Hepatocyte (in vitro differentiated cells): ENCODE results near the gene ZNF334. TPM values are rescaled to one million over a fixed set of nuclear protein-coding genes. Genes with fewer than 3 reads are reported as not detected.

Source experiments
- DNase-seq: peaks from one replicate; pipeline ENCODE4 v3.0.0-alpha.2; 2016; ENCODE audit warnings: low spot score
- H2AFZ ChIP-seq: fragments of 200-600 bp; sonication (generic); 2 replicates; pipeline ENCODE4 v1.6.0; 2016; ENCODE audit warnings: antibody characterized with exemption, mild to moderate bottlenecking
- H3K27ac ChIP-seq: fragments of 200-600 bp; sonication (generic); 2 replicates; pipeline ENCODE4 v1.5.1; 2016; ENCODE audit warnings: mild to moderate bottlenecking
- H3K27me3 ChIP-seq: fragments of 200-600 bp; sonication (generic); 2 replicates; pipeline ENCODE4 v1.6.1; 2016
- H3K36me3 ChIP-seq: fragments of 200-600 bp; sonication (generic); replicated peaks from 2 replicates; pipeline ENCODE4 v1.5.1; 2016; ENCODE audit warnings: low read depth; ENCODE audit not compliant: insufficient read depth
- H3K4me1 ChIP-seq: fragments of 200-600 bp; sonication (generic); 2 replicates; pipeline ENCODE4 v1.5.1; 2016; ENCODE audit warnings: mild to moderate bottlenecking, moderate library complexity; ENCODE audit not compliant: insufficient read depth
- H3K4me2 ChIP-seq: fragments of 200-600 bp; sonication (generic); 2 replicates; pipeline ENCODE4 v1.6.0; 2016
- H3K4me3 ChIP-seq: fragments of 200-600 bp; sonication (generic); 2 replicates; pipeline ENCODE4 v1.5.1; 2016; ENCODE audit warnings: mild to moderate bottlenecking
- H3K79me2 ChIP-seq: fragments of 200-600 bp; sonication (generic); 2 replicates; pipeline ENCODE4 v1.6.0; 2017; ENCODE audit warnings: mild to moderate bottlenecking
- H3K9me2 ChIP-seq: fragments of 200-600 bp; sonication (generic); replicated peaks from 2 replicates; pipeline ENCODE4 v1.6.0; 2017; ENCODE audit warnings: mild to moderate bottlenecking; ENCODE audit not compliant: insufficient read depth
- H3K9me3 ChIP-seq: fragments of 200-600 bp; sonication (generic); 2 replicates; pipeline ENCODE4 v1.5.1; 2016; ENCODE audit warnings: low read depth, mild to moderate bottlenecking
- H4K20me1 ChIP-seq: fragments of 200-600 bp; sonication (generic); 2 replicates; pipeline ENCODE4 v1.6.0; 2016; ENCODE audit warnings: mild to moderate bottlenecking; ENCODE audit not compliant: insufficient read depth, poor library complexity, severe bottlenecking
- EZH2 ChIP-seq: fragments of 200-600 bp; sonication (generic); IDR thresholded peaks from 2 replicates; pipeline ENCODE4 v1.6.1; 2016; ENCODE audit warnings: antibody characterized with exemption, mild to moderate bottlenecking, borderline replicate concordance
- EZH2phosphoT487 ChIP-seq: fragments of 200-600 bp; sonication (generic); IDR thresholded peaks from one replicate; pipeline ENCODE4 v1.6.1; 2018; ENCODE audit warnings: antibody characterized with exemption, mild to moderate bottlenecking, low read depth, moderate library complexity; ENCODE audit not compliant: unreplicated experiment, severe bottlenecking
- WGBS: methylation state at CpG from one replicate; pipeline ENCODE4 v1.1.6; 2016; ENCODE audit warnings: low lambda C conversion rate; ENCODE audit errors: missing lambda C conversion rate; 5-methylcytosine and 5-hydroxymethylcytosine counted together
- polyA plus RNA-seq: library from polyadenylated mRNA; unstranded; fragments of >200 nt; fragmentation: Nextera tagmentation; extraction: Ambion mirVana; gene quantifications from 2 replicates; pipeline ENCODE4 v1.2.1, GENCODE V29; 2016
- total RNA-seq: library from RNA; depleted of rRNA; stranded (reverse); fragments of >200 nt; gene quantifications from 2 replicates; pipeline ENCODE4 v1.2.3, GENCODE V29; 2014
- TF ChIP-seq, protein P1 (sequence below): fragments of 200-600 bp; sonication (generic); IDR thresholded peaks from 2 replicates; pipeline ENCODE4 v1.5.1; 2016; ENCODE audit warnings: antibody characterized with exemption, mild to moderate bottlenecking; ENCODE audit not compliant: poor library complexity

The ZNF334 gene
- total and polyA plus RNA-seq, 2 experiments from 2014 or later: 6.3 to 12.6 TPM

DNA sequence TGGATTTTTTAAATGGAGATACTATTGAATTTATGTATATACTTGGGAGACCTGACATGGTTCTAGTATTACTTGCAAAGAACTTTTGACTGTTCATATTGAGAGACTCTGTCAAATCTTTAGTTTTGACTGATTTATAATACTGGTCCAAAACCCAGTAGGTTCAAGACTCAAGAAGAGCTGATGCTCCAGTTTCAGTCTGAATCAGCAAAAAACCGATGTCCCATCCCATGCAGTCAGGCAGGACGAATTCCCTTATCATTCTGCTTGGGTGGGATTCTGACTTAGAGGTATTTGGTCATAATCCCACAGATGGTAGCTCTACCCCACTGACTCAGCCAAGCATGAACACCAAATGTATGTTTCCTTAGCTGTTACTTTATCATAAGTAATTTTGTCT, 29.5 kb downstream of the ZNF334 start:
- Histone ChIP-seq H3K4me1 (no peaks in the 10 kb centered on the region), H3K9me2 (no peaks in the 10 kb centered on the region), H2AFZ (no peak overlapping the region), H3K27ac (no peak overlapping the region), H3K4me2 (no peak overlapping the region), H3K79me2 (no peaks in the 10 kb centered on the region), H3K4me3 (no peak overlapping the region), H3K27me3 (no peaks in the 10 kb centered on the region), H3K9me3 (no peaks in the 10 kb centered on the region), H3K36me3 (no peaks in the 10 kb centered on the region), H4K20me1 (no peaks in the 10 kb centered on the region)
- DNase-seq: no peak
- TF ChIP-seq EZH2phosphoT487 (no peak), EZH2 (no peak)
- TF ChIP-seq, protein P1, sequence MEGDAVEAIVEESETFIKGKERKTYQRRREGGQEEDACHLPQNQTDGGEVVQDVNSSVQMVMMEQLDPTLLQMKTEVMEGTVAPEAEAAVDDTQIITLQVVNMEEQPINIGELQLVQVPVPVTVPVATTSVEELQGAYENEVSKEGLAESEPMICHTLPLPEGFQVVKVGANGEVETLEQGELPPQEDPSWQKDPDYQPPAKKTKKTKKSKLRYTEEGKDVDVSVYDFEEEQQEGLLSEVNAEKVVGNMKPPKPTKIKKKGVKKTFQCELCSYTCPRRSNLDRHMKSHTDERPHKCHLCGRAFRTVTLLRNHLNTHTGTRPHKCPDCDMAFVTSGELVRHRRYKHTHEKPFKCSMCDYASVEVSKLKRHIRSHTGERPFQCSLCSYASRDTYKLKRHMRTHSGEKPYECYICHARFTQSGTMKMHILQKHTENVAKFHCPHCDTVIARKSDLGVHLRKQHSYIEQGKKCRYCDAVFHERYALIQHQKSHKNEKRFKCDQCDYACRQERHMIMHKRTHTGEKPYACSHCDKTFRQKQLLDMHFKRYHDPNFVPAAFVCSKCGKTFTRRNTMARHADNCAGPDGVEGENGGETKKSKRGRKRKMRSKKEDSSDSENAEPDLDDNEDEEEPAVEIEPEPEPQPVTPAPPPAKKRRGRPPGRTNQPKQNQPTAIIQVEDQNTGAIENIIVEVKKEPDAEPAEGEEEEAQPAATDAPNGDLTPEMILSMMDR: no peak
- 84% methylated on average over 2 of the region's 2 CpGs for WGBS

DNA sequence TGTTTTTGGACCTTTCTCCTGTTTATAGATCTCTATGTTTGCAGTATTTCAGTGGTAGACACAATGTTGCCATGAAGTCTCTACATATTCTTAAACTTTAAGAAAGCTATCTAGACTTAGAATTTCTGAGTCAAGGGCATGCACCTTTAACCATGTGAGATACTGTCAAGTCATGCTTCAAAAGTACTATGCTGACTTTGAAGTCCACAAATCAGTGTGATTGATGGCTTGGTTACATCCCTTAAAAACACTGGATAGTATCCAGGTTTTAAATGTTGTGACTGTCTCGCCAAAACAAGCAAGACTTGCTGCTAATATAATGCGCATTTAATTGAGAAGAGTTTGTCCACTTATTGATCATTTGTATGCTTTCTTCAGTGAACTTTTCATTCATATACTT, 30.5 kb downstream of the ZNF334 start:
- TF ChIP-seq EZH2phosphoT487 (no peak), EZH2 (no peak)
- TF ChIP-seq, protein P1: no peak
- Histone ChIP-seq H3K79me2 (no peaks in the 10 kb centered on the region), H3K9me2 (no peaks in the 10 kb centered on the region), H3K4me3 (no peak overlapping the region), H3K36me3 (no peaks in the 10 kb centered on the region), H2AFZ (no peak overlapping the region), H3K4me2 (no peak overlapping the region), H3K27me3 (no peaks in the 10 kb centered on the region), H3K4me1 (no peaks in the 10 kb centered on the region), H3K27ac (no peak overlapping the region), H4K20me1 (no peaks in the 10 kb centered on the region), H3K9me3 (no peaks in the 10 kb centered on the region)
- WGBS: 88% methylated on average over 2 of the region's 2 CpGs
- DNase-seq: no peak

DNA sequence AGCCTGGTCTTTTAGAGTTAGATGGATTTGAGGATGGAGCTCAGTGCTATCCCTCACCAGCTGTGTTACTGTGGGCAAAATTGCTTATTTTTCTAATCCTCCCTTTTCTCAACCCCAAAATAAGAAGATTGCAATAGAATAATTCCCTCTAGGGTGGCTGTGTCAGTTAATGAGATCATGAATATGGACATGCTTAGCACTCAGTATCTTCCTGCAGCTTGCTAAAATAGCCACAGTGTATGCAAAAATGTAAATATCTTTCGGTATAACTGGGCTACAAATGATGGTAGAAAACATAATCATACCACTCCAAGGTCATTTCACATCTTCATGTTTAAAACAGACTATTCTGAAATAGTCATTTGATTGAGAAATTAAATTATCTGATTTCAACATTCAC, 35.7 kb downstream of the ZNF334 start:
- no peaks in the 10 kb centered on the region for H4K20me1 ChIP-seq
- H3K27ac ChIP-seq: no peak overlapping the region
- H2AFZ ChIP-seq: no peak overlapping the region
- no peaks in the 10 kb centered on the region for H3K36me3 ChIP-seq
- no peaks in the 10 kb centered on the region for H3K4me1 ChIP-seq
- no peak for DNase-seq
- no peaks in the 10 kb centered on the region for H3K79me2 ChIP-seq
- H3K4me2 ChIP-seq: no peak overlapping the region
- H3K27me3 ChIP-seq: no peaks in the 10 kb centered on the region
- TF ChIP-seq, protein P1: no peak
- TF ChIP-seq EZH2phosphoT487 (no peak), EZH2 (no peak)
- no peak overlapping the region for H3K4me3 ChIP-seq
- H3K9me3 ChIP-seq: no peaks in the 10 kb centered on the region
- no peaks in the 10 kb centered on the region for H3K9me2 ChIP-seq
- WGBS: 71% methylated on average over 1 of the region's 1 CpG

DNA sequence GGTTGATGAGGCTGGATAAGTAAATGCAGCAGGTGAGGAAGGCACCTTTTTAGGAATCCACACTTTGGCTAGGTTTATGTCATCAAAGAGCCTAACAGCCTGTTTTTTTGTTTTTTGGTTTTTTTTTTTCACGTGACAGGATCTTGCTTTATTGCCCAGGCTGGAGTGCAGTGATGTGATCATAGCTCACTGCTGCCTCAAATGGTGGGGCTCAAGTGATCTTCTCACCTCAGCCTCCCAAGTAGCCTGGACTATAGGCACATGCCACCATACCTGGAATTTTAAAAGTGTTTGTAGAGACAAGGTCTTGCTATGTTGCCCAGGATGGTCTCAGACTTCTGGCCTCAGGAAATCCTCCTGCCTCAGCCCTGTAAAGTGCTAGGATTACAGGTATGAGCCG, 36.1 kb downstream of the ZNF334 start:
- H2AFZ ChIP-seq: no peak overlapping the region
- no peaks in the 10 kb centered on the region for H3K4me1 ChIP-seq
- no peaks in the 10 kb centered on the region for H3K9me2 ChIP-seq
- no peaks in the 10 kb centered on the region for H3K79me2 ChIP-seq
- H3K4me2 ChIP-seq: no peak overlapping the region
- 85% methylated on average over 2 of the region's 2 CpGs for WGBS
- no peaks in the 10 kb centered on the region for H3K9me3 ChIP-seq
- no peak overlapping the region for H3K27ac ChIP-seq
- H3K36me3 ChIP-seq: no peaks in the 10 kb centered on the region
- TF ChIP-seq EZH2 (no peak), EZH2phosphoT487 (no peak)
- TF ChIP-seq, protein P1: no peak
- no peaks in the 10 kb centered on the region for H3K27me3 ChIP-seq
- no peaks in the 10 kb centered on the region for H4K20me1 ChIP-seq
- H3K4me3 ChIP-seq: no peak overlapping the region
- DNase-seq: no peak
